AG08396 (cell line): ENCODE measurements around the gene UGT1A8.
"Not testable (repeated sequence)": the region's sequence is repeated elsewhere in the genome, so short reads cannot be mapped to it uniquely, and the experiment has no call there.

Experiments used
- DNase-seq: peaks from one replicate; pipeline ENCODE4 v3.0.0; 2012; ENCODE audit warnings: low spot score, mixed read lengths

The UGT1A8 gene

DNA sequence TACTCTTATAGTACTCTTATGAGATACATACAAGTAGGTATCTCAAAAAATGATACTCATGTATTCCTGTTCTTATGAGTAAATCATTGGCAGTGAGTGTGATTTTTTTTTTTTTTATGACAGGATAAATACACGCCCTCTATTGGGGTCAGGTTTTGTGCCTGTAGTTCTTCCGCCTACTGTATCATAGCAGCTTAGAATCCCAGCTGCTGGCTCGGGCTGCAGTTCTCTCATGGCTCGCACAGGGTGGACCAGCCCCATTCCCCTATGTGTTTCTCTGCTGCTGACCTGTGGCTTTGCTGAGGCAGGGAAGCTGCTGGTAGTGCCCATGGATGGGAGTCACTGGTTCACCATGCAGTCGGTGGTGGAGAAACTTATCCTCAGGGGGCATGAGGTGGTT, at the start of gene UGT1A8:
TSS of gene UGT1A8 (plus strand) at position 158 of the 400 bp plus-strand sequence. CDS start at position 233, 75 bp downstream.
- not testable (repeated sequence) for DNase-seq

DNA sequence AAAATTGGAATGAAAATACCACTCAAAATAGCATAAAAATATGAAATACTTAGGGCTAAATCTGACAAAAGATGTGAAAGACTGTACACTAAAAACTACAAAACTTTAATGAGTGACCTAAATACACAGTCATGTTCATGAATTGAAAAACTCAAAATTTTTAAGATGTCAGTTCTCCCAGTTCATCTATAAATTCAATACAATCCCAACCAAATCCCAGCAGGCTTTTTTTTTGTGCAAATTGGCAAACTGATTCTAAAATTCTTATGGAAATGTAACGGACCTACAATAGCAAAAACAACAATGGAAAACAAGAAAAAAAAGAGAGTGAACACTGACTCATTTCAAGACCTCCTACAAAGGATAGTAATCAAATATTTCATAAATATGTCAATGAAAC, 46.4 kb upstream of the UGT1A8 start:
- no peak for DNase-seq

DNA sequence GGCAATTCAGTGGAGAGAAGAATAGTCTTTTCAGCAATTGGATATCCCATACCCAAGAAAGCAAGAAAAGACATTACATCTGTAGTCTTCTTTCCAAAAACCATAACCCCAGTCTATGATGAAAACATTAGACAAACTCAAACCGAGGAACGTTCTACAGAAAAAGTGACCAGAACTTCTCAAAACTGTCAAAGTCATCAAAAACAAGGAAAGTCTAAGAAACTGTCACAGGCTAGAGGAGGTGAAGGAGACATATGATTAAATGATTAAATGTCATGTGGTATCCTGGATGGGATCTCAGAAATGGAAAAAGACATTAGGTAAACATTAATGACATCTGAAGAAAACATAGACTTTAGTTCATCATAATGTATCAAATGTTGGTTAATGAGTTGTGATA, 46.0 kb upstream of the UGT1A8 start:
- DNase-seq = no peak

DNA sequence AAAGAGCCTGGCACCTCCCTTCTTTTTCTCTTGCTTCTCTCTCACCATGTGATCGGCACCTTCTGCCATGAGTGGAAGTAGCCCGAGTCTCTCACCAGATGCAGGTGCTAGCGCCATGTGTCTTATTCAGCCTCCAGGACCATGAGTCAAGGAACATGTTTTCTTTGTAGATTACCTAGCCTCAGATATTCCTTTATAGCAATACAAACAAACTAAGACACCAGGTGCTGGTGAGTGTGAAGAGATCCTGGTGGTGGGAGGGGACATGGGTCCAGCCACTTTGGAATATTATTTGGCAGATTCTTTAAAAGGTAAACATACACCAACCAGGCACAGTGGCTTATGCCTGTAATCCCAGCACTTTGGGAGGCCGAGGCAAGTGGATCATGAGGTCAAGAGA, 45.0 kb upstream of the UGT1A8 start:
- DNase-seq = no peak

DNA sequence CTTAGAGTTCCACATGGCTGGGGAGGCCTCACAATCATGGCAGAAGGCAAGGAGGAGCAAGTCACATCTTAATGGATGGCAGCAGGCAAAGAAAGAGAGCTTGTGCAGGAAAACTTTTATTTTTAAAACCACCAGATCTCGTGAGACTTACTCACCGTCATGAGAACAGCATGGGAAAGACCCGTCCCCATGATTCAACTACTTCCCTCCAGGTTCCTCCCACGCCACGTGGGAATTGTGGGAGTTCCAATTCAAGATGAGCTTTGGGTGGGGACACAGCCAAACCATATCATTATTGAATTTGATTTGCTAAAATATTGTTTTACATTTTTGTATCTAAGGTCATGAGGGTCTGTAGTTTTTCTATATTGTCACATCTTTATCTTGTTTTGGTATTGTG, 40.1 kb upstream of the UGT1A8 start:
- not testable (repeated sequence) for DNase-seq

DNA sequence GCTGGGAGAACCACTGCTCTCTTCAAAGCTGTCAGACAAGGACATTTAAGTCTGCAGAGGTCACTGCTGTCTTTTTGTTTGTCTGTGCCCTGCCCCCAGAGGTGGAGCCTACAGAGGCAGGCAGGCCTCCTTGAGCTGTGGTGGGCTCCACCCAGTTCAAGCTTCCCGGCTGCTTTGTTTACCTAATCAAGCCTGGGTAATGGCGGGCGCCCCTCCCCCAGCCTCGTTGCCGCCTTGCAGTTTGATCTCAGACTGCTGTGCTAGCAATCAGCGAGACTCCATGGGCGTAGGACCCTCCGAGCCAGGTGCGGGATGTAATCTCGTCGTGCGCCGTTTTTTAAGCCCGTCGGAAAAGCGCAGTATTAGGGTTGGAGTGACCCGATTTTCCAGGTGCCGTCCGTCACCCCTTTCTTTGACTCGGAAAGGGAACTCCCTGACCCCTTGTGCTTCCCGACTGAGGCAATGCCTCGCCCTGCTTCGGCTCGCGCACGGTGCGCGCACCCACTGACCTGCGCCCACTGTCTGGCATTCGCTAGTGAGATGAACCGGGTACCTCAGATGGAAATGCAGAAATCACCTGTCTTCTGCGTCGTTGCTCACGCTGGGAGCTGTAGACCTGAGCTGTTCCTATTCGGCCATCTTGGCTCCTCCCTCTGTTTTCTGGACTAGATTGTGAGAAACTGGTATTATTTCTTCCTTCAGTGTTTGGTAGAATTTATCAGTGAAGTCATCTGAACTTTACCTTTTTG, 34.0 kb upstream of the UGT1A8 start:
- DNase-seq = not testable (repeated sequence)

DNA sequence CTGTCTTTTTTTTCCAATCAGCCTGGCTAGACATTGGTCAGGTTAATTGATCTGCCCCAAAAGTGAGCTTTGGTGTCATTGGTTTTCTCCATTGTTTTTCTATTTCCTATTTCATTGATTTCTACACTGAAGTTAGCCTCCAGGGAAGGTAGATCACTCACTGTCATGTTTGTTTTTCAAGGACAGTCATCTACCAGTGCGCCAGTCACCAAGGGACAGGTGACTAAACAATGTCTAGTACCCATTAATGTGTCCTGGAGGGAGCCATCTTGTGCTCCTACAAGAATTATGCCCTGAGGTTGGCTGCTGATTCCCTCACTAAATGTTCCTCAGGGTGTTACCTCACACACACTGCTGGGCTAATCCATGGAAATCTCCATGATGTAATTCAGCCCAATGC, 33.2 kb upstream of the UGT1A8 start:
- DNase-seq = no peak

DNA sequence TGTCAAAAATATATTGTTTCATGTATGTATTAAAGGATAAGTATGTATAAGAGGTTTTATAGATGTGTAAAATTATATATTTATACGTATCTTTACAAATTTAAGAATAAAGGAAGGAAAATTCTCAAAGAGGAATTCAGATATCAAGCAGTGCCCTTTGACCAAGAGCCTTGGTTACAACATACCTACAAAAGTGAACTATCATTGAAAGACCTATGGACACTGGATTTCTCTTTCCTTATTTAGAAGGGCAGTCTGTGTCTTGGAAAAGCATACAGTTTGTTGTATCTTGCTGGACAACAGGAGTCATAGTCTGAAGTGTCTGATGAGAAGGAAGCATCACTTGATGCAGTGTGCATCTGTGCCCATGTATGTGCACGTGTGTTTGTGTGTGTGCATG, 29.0 kb upstream of the UGT1A8 start:
- no peak for DNase-seq

DNA sequence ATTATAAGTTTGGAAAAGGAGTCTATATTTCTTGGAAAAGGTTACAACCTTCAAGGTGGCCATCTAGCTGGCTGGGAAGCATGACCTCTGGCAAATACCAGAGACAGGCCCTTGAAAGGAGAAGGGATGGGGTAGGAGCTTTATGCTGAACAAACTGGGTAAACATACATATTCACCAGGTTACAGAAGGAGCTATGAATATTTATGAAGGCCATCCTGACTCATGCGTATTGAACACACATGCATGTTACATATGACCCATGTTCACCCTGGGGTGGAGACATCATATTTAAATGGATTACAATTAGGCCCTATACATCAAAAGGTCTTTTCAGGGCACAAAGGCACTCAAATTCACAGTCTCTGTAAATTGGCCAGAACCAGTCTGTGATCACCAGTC, 24.7 kb upstream of the UGT1A8 start:
- not testable (repeated sequence) for DNase-seq

DNA sequence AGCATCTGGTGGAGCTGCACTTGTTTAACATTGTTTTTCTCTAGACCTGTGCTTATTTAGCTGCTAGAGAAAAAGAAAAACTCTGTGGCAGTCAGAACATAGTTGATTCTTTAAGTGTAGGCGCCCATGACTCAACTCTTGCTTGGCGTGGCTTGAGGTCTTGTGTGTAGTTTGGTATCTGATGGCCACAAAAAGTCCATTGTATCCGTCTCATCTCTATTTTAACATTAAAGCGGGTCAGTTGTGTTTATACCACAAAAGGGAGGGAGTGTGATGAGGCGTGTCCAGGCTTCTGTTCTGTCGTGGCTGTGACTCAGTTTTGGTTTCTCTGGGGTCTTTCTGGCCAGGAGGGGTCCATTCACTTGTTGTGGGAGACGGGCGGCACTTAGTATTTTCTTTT, 24.2 kb upstream of the UGT1A8 start:
- no peak for DNase-seq

DNA sequence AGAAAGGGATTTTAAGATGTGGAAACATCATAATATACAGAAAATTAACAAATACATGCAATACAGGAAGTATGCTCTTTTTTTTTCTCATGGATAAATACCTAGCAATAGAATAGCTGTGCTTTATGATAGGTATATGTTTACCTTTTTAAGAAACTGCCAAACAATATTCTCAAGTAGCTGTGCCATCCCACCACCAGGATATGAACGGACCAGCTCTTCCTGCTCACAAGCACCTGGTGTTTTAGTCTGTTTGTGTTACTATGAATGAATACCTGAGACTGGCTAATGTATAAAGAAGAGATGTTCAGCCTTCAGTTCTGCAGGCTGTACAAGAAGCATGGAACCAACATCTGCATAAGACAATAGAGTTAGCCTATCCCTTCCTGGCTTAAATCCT, 19.9 kb upstream of the UGT1A8 start:
- DNase-seq = no peak

DNA sequence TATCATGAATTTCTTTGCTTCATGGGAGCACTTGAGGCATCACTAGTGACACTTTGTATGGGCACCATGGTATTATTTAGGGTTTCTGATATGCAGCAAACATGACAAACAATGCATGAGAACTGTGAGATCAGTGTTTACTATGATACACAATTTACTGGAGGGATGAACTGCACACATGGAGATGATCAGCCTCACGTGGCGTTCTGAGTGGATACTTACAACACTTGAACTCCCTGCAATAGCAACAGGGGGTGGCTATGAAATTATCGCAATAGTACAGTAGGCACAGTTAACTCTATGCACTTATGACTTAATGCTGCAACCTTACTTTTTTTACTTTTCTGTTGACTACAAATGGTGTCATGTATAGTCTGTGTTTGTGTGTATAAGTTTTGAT, 18.5 kb upstream of the UGT1A8 start:
- no peak for DNase-seq

DNA sequence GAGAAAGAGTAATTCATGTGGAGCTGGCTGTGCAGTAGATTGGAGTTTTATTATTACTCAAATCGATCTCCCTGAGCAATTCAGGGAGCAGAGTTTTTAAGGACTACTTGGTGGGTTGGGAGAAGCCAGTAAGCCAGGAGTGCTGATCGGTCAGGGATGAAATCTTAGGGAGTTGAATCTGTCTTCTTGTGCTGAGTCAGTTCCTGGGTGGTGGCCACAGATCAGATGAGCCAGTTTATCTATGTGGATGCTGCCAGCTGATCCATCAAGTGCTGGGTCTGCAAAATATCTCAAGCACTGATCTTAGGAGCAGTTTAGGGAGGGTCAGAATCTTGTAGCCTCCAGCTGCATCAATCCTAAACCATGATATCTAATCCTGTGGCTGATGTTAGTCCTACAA, 17.0 kb upstream of the UGT1A8 start:
- no peak for DNase-seq

DNA sequence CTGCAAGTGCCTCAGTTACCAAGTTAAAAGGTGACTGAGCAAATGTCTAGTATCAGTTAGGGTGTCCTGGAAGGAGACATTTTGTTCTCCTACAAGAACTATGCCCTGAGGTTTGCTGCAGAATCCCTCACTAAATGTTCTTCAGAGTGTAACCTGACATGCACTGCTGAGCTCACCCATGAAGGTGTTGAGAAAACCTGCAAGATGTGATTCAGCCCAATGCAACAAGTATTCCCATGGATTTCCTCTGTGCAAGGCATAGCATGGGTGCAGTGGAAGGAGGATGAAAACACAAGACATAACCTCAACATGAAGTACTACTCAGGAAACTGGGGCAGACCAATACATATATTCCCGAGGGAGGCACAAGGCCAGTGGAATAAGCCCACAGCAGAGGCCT, 15.4 kb upstream of the UGT1A8 start:
- DNase-seq = no peak

DNA sequence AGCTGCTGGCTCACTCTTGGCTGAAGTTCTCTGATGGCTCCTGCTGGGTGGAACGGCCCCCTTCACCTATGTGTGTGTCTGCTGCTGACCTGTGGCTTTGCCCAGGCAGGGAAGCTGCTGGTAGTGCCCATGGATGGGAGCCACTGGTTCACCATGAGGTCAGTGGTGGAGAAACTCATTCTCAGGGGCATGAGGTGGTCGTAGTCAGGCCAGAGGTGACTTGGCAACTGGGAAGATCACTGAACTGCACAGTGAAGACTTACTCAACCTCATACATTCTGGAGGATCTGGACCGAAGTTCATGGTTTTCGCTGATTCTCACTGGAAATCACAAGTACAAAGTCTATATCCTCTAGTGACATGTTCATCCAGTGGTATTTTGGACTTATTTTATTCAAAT, 13.9 kb upstream of the UGT1A8 start:
- DNase-seq = no peak

DNA sequence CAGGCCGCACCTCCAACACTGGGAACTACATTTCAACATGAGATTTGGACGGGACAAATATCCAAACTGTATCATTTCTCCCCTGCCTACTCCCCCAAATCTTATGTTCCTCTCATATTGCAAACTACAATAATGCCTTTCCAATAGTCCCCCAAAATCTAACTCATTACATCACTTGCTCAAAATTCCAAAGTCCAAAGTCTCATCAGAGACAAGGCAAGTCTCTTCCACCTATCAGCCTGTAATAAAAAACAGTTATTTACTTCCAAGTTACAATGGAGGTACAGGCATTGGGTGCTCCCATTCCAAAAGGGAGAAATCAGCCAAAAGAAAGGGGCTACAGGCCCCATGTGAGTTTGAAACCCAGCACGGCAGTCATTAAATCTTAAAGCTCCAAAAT, 12.6 kb upstream of the UGT1A8 start:
- no peak for DNase-seq

DNA sequence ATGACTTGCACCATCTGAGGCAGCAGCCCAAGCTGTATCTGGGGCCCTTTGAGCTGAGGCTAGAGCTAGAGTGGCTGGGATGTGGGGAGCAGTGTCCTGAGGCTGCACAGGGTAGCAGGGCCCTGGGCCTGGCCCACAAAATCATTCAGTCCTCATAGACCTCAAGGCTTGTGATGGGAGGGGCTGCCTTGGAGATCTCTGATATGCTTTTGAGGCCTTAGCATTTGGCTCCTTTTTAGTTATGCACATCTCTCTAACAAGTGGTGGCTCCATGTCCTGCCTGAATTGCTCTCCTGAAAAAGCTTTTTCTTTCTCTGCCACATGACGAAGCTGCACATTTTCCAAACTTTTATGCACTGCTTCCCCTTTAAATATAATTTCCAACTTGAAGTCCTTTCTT, 11.8 kb upstream of the UGT1A8 start:
- DNase-seq = no peak

DNA sequence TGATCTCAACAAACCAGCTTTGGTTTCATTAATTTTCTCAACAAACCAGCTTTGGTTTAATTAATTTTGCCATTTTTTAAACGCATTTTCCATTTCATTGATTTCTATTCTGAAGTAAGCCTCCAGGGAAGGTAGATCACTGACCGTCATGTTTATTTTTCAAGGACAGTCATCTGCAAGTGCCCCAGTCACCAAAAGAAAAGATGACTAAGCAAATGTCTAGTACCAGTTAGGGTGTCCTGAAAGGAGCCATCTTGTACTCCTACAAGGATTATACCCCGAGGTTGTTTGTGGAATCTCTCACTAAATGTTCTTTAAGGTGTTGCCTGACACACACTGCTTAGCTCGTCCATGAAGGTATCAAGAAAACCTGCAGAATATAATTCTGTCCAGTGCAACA, 6.1 kb upstream of the UGT1A8 start:
- no peak for DNase-seq

DNA sequence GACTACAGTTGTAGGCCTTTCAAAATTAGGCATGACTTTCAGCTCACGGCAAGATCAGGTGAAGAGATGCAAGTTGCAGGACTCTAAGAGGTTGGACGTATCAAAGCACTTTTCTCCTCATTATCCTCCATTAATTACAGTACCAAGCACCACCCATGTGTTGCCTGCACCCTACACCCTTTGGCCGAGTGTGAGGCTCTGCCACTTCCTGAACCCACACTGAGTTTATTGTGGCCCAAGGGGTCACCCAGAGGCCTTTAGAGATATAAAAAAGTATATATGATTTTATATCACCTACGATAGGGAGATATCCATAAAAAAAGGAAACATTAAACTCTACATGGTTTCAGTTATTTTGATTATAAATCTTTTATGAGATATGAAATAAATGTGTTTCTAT, 2.8 kb downstream of the UGT1A8 start:
- no peak for DNase-seq

DNA sequence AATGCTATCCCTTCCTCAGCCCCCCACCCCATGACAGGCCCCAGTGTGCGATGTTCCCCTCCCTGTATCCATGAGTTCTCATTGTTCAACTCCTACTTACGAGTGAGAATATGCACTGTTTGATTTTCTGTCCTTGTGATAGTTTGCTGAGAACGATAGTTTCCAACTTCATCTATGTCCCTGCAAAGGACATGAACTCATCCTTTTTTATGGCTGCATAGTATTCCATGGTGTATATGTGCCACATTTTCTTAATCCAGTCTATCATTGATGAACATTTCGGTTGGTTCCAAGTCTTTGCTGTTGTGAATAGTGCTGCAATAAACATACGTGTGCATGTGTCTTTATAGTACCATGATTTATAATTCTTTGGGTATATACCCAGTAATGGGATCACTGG, 4.4 kb downstream of the UGT1A8 start:
- DNase-seq = not testable (repeated sequence)

DNA sequence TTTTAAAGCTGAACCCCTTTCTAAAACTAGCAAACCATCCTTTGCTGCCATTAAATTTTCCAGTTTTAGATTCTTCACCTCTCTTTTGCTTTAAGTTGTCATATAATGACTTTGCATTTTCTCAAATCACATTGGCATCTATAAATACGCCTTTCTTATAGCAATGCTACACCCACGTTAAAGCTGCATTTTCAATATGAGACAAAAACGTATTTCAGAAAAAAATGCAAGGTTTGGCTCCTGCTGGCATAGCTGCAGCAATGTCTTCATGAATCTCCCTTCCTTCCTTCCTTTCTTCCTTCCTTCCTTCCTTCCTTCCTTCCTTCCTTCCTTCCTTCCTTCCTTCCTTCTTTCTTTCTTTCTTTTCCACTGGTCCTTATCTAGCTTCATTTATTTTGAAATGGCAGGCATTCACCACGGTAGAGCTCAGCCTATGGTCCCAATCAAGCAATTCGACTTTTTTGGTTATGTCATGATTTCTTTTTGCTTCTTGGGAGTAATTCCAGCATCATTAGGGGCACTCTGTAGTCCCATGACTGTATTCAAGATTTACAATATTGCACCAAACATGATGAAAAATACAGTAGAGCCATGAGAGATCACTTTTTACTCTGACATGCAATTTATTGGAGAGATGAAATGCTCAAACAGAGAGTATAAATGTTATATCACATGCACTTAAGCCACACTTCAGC, 10.0 kb downstream of the UGT1A8 start:
- DNase-seq = no peak

DNA sequence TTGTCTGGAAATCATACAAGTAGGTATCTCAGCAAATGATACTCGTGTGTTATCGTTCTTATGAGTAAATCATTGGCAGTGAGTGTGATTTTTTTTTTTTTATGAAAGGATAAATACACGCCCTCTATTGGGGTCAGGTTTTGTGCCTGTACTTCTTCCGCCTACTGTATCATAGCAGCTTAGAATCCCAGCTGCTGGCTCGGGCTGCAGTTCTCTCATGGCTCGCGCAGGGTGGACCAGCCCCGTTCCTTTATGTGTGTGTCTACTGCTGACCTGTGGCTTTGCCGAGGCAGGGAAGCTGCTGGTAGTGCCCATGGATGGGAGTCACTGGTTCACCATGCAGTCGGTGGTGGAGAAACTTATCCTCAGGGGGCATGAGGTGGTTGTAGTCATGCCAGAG, 18.9 kb downstream of the UGT1A8 start, which contains the start of gene UGT1A10:
TSS of gene UGT1A10 (plus strand) at position 143 of the 400 bp plus-strand sequence. CDS start at position 218, 75 bp downstream.
- DNase-seq = not testable (repeated sequence)

DNA sequence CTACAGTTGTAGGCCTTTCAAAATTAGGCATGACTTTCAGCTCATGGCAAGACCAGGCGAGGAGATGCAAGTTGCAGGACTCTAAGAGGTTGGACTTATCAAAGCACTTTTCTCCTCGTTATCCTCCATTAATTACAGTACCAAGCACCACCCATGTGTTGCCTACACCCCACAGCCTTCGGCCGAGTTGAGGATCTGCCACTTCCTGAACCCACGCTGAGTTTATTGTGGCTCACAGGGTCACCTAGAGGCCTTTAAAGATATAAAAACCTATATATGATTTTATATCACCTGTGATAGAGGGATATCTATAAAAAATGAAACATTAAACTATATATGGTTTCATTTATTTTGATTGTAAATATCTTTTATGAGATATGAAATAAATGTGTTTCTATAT, 21.4 kb downstream of the UGT1A8 start:
- no peak for DNase-seq

DNA sequence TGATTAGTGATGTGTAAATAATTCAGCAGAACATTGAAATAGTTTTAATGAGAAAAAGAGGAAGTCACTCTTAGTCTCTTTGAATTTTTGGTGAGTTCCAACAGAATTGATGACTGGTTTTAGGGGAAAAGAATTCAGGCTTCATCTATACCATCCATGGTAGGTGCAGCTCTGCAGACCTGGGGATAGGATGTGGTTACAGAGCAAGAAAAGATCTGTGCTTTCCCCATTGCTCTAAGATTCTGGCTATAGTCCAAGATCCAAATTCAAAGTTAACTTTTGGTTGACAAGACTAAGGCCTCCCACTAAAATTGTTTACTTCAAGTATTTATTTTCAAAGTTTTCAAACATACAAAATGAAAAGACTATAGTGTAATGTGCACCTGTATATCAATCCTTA, 22.4 kb downstream of the UGT1A8 start:
- no peak for DNase-seq
